Breast epithelium (tissue), 3 donors: Measurements from ENCODE around the gene MGAT5B.

ENCODE experiments used
- CTCF ChIP-seq, 3 donors: fragments of 450-650 bp; IDR thresholded peaks; one replicate each; pipeline ENCODE4 v1.5.1; 2016 to 2017; ENCODE audit warnings: antibody characterized with exemption in 3 of 3, mild to moderate bottlenecking in 3 of 3, moderate library complexity in 3 of 3
- POLR2A ChIP-seq: fragments of 450-650 bp; IDR thresholded peaks from one replicate; pipeline ENCODE4 v1.6.1; 2016; ENCODE audit warnings: antibody characterized with exemption, mild to moderate bottlenecking, moderate library complexity
- POLR2AphosphoS5 ChIP-seq, 3 donors: sonication (generic); formaldehyde crosslinking; IDR thresholded peaks; one replicate each; pipeline ENCODE4 v1.6.1; 2017; ENCODE audit warnings: antibody characterized with exemption in 3 of 3

- TF ChIP-seq CTCF (IDR thresholded peaks at IDR 0.05), result no peak
- TF ChIP-seq POLR2AphosphoS5 (IDR thresholded peaks at IDR 0.05), result no peak
- TF ChIP-seq POLR2A, result no peak
Measured at GRCh38 chr17:76880268-76880667, 12.1 kb downstream of the MGAT5B start.
